SU-DHL-6 (cell line): ENCODE data around the gene COA8.

Experiments used
- H2AFZ ChIP-seq: fragments of 200-600 bp; sonication (generic); 2 replicates; pipeline ENCODE4 v1.6.1; 2014; ENCODE audit warnings: low read depth, mild to moderate bottlenecking, moderate library complexity, mixed read lengths, antibody characterized with exemption, low read length; ENCODE audit not compliant: severe bottlenecking
- H3F3A ChIP-seq: fragments of 200-600 bp; shearing (Covaris generic); 2 replicates; pipeline ENCODE4 v1.6.0; 2016; ENCODE audit warnings: antibody characterized with exemption, mild to moderate bottlenecking; ENCODE audit not compliant: insufficient read depth
- H3K27ac ChIP-seq: fragments of 200-600 bp; sonication (generic); 2 replicates; pipeline ENCODE4 v1.5.1; 2016; ENCODE audit warnings: low read depth, mild to moderate bottlenecking, low read length, moderate library complexity, mixed read lengths
- H3K27me3 ChIP-seq: fragments of 200-600 bp; sonication (generic), shearing (Covaris generic); 2 replicates; pipeline ENCODE4 v1.6.0; 2014; ENCODE audit warnings: mild to moderate bottlenecking, low read length
- H3K36me3 ChIP-seq: fragments of 200-600 bp; sonication (generic); 2 replicates; pipeline ENCODE4 v1.6.1; 2014; ENCODE audit warnings: mild to moderate bottlenecking, low read length, mixed read lengths
- H3K4me2 ChIP-seq: fragments of 300-600, 200-600 bp; shearing (Covaris generic), sonication (generic); 2 replicates; pipeline ENCODE4 v1.6.0; 2014; ENCODE audit warnings: low read length, low read depth, mild to moderate bottlenecking; ENCODE audit not compliant: poor library complexity, severe bottlenecking
- H3K4me3 ChIP-seq: fragments of 200-600 bp; sonication (generic); 2 replicates; pipeline ENCODE4 v1.5.1; 2014; ENCODE audit warnings: antibody characterized with exemption, low read length, mild to moderate bottlenecking, mixed read lengths; ENCODE audit not compliant: insufficient read depth, poor library complexity, severe bottlenecking
- H3K79me2 ChIP-seq: fragments of 200-600 bp; sonication (generic); 2 replicates; pipeline ENCODE4 v1.6.1; 2014; ENCODE audit warnings: mild to moderate bottlenecking, low read length, moderate library complexity; ENCODE audit not compliant: insufficient read depth
- H3K9ac ChIP-seq: fragments of 200-600 bp; sonication (generic); 2 replicates; pipeline ENCODE4 v1.7.0; 2014; ENCODE audit warnings: mild to moderate bottlenecking, low read length
- H3K9me2 ChIP-seq: fragments of 200-600 bp; sonication (generic); replicated peaks from 2 replicates; pipeline ENCODE4 v1.6.1; 2014; ENCODE audit warnings: low read length; ENCODE audit not compliant: insufficient read depth
- H3K9me3 ChIP-seq: fragments of 200-600 bp; sonication (generic); 2 replicates; pipeline ENCODE4 v1.6.1; 2014; ENCODE audit warnings: low read length, mixed read lengths; ENCODE audit not compliant: insufficient read depth
- H4K20me1 ChIP-seq: fragments of 200-600 bp; sonication (generic); 2 replicates; pipeline ENCODE4 v1.6.1; 2014; ENCODE audit warnings: low read depth, mild to moderate bottlenecking, antibody characterized with exemption, low read length, moderate library complexity, mixed read lengths
- EZH2phosphoT487 ChIP-seq: fragments of 200-600 bp; sonication (generic), shearing (Covaris generic); conservative IDR thresholded peaks from 2 replicates; pipeline ENCODE4 v1.6.1; 2018; ENCODE audit warnings: mild to moderate bottlenecking, antibody characterized with exemption, low read length, moderate library complexity, mixed read lengths
- TF ChIP-seq, protein P1 (sequence below): fragments of 200-600 bp; sonication (generic); IDR thresholded peaks from one replicate; pipeline ENCODE4 v1.5.1; 2017; ENCODE audit warnings: antibody characterized with exemption, mild to moderate bottlenecking, low read length, moderate library complexity; ENCODE audit not compliant: insufficient read depth, poor library complexity, severe bottlenecking

Gene COA8

DNA sequence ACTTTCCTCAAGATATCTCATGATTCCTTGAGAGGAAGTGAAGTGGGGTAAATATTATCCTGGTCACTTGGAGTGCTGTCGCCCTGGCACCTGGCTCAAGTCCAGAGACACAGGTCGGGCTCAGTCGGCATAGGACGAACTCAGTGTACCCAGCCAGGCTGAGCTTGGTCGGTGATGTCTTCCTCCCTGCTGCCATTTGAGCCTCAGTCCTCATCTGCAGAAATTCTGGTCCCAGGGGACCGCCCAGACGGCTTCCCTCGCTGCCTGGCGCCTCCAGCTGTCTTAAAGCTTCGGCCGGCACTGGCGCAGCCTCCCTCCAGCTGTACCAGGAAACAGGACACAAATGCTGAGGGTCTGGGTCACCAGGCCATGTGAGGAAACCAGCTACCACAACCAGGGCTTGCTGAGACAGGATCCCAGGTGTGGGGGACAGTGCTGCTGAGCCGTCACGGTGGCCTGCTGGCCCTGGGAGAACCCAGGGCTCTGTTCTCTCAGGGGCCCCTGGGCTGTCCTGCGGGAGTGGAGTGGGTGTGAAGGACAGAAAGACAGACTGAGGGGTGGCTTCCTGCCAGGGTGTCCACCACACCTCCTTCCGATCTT lies 61.2 kb downstream of the COA8 start:
- H3K9me2 ChIP-seq, result no peaks in the 10 kb centered on the region
- no peak overlapping the region for H3K4me3 ChIP-seq
- H3F3A ChIP-seq, result peaks cover 32% of the 10 kb centered on the region
- H3K36me3 ChIP-seq, result no peaks in the 10 kb centered on the region
- TF ChIP-seq, protein P1, sequence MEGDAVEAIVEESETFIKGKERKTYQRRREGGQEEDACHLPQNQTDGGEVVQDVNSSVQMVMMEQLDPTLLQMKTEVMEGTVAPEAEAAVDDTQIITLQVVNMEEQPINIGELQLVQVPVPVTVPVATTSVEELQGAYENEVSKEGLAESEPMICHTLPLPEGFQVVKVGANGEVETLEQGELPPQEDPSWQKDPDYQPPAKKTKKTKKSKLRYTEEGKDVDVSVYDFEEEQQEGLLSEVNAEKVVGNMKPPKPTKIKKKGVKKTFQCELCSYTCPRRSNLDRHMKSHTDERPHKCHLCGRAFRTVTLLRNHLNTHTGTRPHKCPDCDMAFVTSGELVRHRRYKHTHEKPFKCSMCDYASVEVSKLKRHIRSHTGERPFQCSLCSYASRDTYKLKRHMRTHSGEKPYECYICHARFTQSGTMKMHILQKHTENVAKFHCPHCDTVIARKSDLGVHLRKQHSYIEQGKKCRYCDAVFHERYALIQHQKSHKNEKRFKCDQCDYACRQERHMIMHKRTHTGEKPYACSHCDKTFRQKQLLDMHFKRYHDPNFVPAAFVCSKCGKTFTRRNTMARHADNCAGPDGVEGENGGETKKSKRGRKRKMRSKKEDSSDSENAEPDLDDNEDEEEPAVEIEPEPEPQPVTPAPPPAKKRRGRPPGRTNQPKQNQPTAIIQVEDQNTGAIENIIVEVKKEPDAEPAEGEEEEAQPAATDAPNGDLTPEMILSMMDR, result no peak
- TF ChIP-seq EZH2phosphoT487, result no peak
- H3K4me2 ChIP-seq, result peak overlapping the region; percentile 59
- no peaks in the 10 kb centered on the region for H4K20me1 ChIP-seq
- no peaks in the 10 kb centered on the region for H3K9me3 ChIP-seq
- H3K9ac ChIP-seq, result 0 out of 2 replicates have a peak overlapping the region, but pooled peaks have one; percentile 38
- H3K27ac ChIP-seq, result no peak overlapping the region
- peaks cover under 1% of the 10 kb centered on the region; the same call in 1 of the 2 replicates for H3K79me2 ChIP-seq
- H2AFZ ChIP-seq, result peak overlapping the region; percentile 8
- no peaks in the 10 kb centered on the region for H3K27me3 ChIP-seq

DNA sequence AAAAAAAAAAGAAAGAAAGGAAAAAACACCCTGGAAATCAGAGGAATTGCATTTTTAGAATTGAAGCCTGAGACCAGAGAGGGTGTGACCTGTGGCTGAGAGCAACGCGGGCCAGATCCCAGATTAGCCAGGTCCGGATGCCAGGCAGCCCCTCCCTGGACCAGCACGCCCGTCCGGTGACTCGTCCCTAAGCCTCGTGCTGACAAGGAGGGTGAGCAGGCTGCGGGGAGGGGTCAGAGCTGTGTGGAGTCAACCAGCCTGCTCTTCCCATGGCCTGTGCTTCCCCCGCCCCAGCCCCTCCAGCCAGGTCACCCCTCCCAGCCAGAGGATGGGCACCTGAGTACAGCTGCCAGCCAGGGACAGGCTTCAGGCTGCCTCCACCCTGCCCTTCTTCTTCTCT lies 62.1 kb downstream of the COA8 start:
- TF ChIP-seq EZH2phosphoT487, result no peak
- TF ChIP-seq, protein P1, result no peak
- H3K27me3 ChIP-seq, result no peaks in the 10 kb centered on the region
- H3K9me3 ChIP-seq, result no peaks in the 10 kb centered on the region
- peaks cover 9% of the 10 kb centered on the region for H3K79me2 ChIP-seq
- H3K9me2 ChIP-seq, result no peaks in the 10 kb centered on the region
- H3K4me3 ChIP-seq, result peak overlapping the region; percentile 15
- peak overlapping the region; percentile 58 for H2AFZ ChIP-seq
- H4K20me1 ChIP-seq, result peaks cover under 1% of the 10 kb centered on the region; the same call in 1 of the 2 replicates
- no peaks in the 10 kb centered on the region for H3K36me3 ChIP-seq
- H3K27ac ChIP-seq, result peak overlapping the region; percentile 82
- peak overlapping the region; percentile 59 for H3K4me2 ChIP-seq
- H3K9ac ChIP-seq, result peak overlapping the region; percentile 38
- H3F3A ChIP-seq, result peaks cover 32% of the 10 kb centered on the region

DNA sequence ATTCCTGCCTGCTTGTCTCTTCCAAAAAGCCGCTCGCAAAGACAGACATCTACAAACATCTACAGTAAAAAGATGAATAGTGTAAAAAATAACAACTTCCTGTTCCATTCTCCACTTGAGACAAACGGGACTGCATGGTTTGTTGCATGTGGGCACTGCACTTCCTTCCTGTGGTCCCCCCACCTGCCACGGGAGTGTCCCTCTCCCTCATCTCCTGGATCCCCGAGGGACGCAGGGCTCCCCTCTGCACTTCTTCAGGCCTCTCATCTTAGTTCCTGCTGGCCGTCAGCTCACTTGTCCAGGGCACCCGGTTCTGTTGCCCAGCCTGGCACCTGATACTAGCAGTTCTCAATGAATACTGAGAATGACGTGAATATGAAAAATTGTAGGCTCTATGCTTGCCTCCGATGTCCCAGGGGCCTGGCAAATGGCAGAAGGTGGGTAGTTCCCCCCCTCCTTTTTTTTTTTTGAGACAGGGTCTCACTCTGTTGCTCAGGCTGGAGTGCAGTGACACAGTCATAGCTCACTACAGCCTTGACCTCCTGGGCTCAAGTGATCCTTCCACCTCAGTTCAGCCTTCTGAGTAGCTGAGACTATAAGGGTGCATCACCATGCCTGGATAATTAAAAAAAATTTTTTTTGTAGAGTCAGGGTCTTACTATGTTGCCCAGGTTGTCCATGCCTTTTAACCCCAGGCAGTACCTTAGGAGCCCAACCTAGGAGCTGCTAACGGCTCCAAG lies 62.8 kb downstream of the COA8 start:
- H3K9ac ChIP-seq, result peak overlapping the region; percentile 38
- H3K27me3 ChIP-seq, result no peaks in the 10 kb centered on the region
- peaks cover 7% of the 10 kb centered on the region; the same call in 1 of the 2 replicates for H4K20me1 ChIP-seq
- H3K4me2 ChIP-seq, result peak overlapping the region; percentile 59
- TF ChIP-seq, protein P1, result no peak
- no peak for TF ChIP-seq EZH2phosphoT487
- peak overlapping the region; percentile 58 for H2AFZ ChIP-seq
- H3K79me2 ChIP-seq, result peaks cover 16% of the 10 kb centered on the region
- H3K9me2 ChIP-seq, result no peaks in the 10 kb centered on the region
- peaks cover 32% of the 10 kb centered on the region for H3F3A ChIP-seq
- H3K4me3 ChIP-seq, result peak overlapping the region; percentile 15
- H3K36me3 ChIP-seq, result no peaks in the 10 kb centered on the region
- peak overlapping the region; percentile 82 for H3K27ac ChIP-seq
- H3K9me3 ChIP-seq, result no peaks in the 10 kb centered on the region
